GM12872 (cell line): ENCODE measurements around the gene IRF1.

Experiments
- TF ChIP-seq, protein P1 (sequence below): IDR thresholded peaks from 3 replicates; pipeline ENCODE4 v1.5.1; 2011; ENCODE audit warnings: low read depth, mild to moderate bottlenecking, low read length, moderate library complexity; ENCODE audit not compliant: insufficient read depth

IRF1 gene

DNA sequence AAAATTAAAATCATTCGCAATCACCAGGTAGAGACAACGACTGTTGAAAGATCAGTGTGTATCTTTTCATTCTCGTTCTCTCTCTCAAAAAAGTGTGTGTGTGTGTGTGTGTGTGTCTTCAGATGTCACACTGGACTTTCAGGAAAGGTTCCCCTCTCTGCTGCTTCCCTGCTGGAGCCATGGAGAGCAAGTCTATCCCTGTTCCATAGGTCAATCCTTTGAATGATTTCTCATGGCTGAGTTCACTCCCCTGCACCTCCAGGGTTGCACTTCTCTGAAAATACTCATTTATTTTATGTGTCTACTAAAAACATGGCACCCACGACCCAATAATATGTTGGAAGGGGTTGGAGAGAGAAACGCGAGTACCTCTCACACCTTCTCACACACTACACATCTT lies 28.2 kb downstream of the IRF1 start:
- TF ChIP-seq, protein P1, sequence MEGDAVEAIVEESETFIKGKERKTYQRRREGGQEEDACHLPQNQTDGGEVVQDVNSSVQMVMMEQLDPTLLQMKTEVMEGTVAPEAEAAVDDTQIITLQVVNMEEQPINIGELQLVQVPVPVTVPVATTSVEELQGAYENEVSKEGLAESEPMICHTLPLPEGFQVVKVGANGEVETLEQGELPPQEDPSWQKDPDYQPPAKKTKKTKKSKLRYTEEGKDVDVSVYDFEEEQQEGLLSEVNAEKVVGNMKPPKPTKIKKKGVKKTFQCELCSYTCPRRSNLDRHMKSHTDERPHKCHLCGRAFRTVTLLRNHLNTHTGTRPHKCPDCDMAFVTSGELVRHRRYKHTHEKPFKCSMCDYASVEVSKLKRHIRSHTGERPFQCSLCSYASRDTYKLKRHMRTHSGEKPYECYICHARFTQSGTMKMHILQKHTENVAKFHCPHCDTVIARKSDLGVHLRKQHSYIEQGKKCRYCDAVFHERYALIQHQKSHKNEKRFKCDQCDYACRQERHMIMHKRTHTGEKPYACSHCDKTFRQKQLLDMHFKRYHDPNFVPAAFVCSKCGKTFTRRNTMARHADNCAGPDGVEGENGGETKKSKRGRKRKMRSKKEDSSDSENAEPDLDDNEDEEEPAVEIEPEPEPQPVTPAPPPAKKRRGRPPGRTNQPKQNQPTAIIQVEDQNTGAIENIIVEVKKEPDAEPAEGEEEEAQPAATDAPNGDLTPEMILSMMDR, result no peak

DNA sequence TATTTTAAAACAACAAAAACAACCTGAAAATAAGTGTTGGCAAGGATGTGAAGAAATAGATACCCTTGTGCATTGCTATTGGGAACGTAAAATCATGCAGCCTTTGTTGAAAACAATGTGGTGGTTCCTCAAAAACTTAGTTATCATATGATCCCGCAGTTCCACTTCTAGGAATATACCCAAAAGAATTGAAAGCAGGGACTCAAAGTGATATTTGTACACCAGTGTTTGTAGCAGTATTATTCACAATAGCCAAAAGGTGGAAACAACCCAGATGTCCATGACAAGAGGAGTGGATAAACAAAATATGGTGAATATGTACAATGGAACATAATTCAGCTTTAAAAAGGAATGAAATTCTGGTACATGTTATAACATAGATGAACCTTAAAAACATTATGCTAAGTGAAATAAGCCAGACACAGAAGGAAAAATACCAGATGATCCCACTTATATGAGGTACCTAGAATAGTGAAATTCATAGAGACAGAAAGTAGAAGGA lies 29.0 kb downstream of the IRF1 start:
- TF ChIP-seq, protein P1, result no peak

DNA sequence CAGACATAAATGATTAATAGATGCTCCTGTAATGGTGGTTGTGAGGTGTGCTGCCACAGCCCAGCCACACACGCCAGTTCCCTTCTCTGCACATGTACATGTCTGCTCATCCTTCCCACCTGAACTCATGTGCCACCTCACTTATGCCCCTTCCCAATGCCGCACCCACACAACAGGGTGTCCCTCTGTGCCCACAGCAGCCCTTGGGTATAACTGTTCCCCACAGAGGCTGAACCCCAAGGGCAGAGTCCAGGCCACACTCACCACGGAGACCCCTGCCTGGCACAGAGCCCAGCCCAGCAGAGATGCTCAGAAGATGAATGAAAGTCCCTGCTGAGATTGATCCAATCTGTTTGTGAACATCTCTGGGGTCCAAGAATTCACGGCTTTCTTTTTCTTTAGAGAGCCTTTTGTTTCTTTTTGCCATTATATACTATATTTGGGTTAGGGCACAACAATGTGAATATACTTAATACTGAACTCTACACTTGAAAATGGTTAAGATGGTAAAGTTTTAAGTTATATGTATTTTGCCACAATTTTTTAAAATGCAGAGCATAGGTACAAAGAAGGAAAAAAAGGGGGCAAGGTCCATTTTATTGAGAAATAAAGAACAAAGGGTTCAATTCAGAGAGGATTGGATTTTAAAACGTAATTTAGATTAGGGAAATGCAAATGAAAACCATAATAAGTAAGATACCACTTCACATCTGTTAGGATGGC lies 29.6 kb downstream of the IRF1 start:
- TF ChIP-seq, protein P1, result no peak

DNA sequence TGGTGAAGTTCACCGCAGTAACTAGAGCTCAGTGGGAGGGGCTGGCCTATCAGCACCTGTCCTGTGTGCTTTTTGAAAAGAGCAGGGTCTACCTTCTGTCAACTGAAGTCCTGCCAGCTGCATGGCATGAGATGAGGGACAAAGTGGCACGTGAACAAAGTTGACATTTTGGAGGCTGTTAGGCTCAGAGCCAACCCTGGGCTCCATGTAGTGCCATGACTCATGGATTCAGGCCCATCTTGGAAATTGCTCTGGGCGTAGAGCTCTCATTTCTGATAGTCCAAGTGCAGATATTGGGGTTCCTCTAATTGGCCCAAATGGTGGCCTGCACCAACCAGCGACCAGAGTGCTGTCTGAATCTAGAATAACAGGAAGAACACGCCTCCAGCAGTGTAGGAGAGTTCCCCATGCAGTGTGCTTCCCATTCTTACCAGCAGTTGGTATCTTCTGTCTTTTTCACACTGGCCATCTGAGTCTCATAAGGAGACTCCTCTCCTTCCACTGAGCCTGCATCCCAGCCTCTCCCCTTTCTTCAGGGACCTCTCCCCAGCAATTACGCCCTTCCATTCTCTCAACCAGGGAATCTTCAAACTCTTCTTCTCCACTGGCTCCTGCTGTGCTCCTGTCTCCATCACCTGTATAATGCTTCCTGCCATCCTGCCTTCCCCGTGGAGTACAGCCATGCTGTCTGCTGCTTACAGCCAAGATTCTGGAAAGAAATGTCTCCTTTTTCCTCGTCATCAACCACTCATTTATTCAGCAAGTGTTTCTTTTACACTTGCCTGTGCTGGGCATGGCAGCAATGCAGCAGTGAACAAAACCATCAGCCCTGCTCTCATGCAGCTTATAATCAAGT lies 30.4 kb downstream of the IRF1 start:
- TF ChIP-seq, protein P1, result 0 out of 3 replicates have a peak, but pooled peaks have one; percentile 34

DNA sequence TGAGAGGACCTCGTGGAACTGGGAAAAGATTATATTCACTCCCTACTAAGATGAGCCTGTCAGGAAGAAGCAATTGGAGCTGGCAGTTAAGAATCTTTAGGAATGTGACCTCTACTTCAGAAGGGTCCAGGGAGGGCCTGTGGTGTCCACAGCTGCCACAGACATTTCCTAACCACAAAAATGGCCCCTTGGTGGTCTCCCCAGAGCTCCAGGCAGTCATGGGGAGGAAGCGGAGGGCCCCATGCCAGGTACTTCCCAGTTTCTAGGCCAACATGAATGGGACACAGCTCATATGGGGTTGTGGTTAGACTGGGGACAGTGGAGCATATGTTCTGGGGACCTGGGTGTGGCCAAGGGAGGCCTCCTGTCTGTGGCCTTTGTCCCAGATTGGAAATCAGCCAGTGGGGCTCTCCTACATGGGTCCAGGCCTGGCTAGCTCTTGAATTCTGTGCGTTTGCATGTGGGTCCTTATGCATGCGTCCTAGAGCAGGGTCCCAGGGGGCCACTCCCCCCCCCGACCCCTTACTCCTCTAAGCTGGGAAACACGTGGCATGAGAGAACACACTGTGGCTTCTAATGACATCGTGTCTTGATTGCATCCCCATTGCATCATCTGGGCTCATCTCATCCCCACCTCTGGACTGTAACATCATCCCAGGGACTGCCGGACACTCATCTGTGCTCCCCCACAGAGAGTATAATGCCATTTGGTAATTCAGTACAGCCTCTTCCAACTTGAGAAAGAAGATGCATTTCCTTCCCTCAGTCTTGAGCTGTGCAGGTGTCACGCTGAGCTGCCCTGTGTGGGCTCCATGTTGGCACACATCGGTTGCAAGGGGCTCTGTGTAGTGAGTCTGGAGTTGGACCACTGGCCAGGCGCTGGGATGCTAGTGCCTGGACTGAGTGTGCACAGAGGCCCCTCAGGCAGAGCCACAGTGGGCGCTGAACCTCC lies 31.3 kb downstream of the IRF1 start:
- TF ChIP-seq, protein P1, result no peak

DNA sequence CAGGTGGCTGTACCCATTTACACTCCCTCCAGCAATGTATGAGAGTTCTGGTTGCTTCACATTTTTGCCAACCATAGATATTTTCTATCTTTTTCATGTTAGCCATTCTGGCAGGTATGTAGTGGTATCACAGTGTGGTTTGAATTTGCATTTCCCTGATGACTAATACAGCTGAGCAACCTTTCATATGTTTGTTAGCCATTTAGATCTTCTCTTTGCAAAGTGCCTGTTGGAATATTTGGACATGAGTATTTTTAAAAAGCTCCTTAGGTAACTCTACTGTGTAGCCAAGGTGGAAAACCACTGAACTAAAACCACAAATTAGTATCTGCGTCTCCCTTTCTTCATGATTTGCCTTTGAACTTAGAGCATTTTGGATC lies 31.9 kb downstream of the IRF1 start:
- TF ChIP-seq, protein P1, result no peak
